HL-60 (cell line): Measurements from ENCODE around the gene ELAVL1.

Source experiments
- DNase-seq, 2 experiments: peaks; one replicate each; pipeline ENCODE4 v3.0.0-alpha.2; 2010 to 2020; ENCODE audit warnings: low read depth in 1 of 2, low spot score in 1 of 2
- H3K27ac ChIP-seq: fragments of 250-450 bp; sonication (Bioruptor Pico); replicated peaks from 2 replicates; pipeline ENCODE4 v1.5.1; 2020; ENCODE audit warnings: mild to moderate bottlenecking, moderate library complexity
- H3K27me3 ChIP-seq: fragments of 250-450 bp; sonication (Bioruptor Pico); 2 replicates; pipeline ENCODE4 v1.5.1; 2021; ENCODE audit warnings: mild to moderate bottlenecking, moderate library complexity; ENCODE audit not compliant: insufficient read depth, poor library complexity, severe bottlenecking
- H3K4me3 ChIP-seq: replicated peaks from 2 replicates; pipeline ENCODE4 v1.5.1; 2011; ENCODE audit warnings: mild to moderate bottlenecking, control low read depth, low read length; ENCODE audit not compliant: insufficient read depth
- CTCF ChIP-seq: IDR thresholded peaks from one replicate; pipeline ENCODE4 v1.5.1; 2011; ENCODE audit warnings: low read length, control low read depth, inconsistent platforms; ENCODE audit not compliant: insufficient read depth
- GABPA ChIP-seq: IDR thresholded peaks from 2 replicates; pipeline ENCODE4 v1.6.1; 2012; ENCODE audit warnings: low read depth
- POLR2AphosphoS5 ChIP-seq: IDR thresholded peaks from 2 replicates; pipeline ENCODE4 v1.6.1; 2012; ENCODE audit warnings: low read depth
- REST ChIP-seq: IDR thresholded peaks from 2 replicates; pipeline ENCODE4 v1.6.1; 2012; ENCODE audit warnings: low read depth; ENCODE audit not compliant: insufficient replicate concordance
- SPI1 ChIP-seq: IDR thresholded peaks from 2 replicates; pipeline ENCODE4 v1.6.1; 2012; ENCODE audit warnings: low read depth, mild to moderate bottlenecking, borderline replicate concordance

ELAVL1 gene

GRCh38 chr19:7976461-7976860, 29.0 kb downstream of the ELAVL1 start:
- H3K4me3 ChIP-seq, result no peak overlapping the region
- no peak for DNase-seq
- no peak overlapping the region for H3K27ac ChIP-seq
- TF ChIP-seq SPI1, result no peak
- no peak for TF ChIP-seq POLR2AphosphoS5
- no peak for TF ChIP-seq CTCF
- TF ChIP-seq REST, result no peak
- no peak for TF ChIP-seq GABPA
- no peaks in the 10 kb centered on the region for H3K27me3 ChIP-seq

- Histone ChIP-seq H3K27me3 (no peaks in the 10 kb centered on the region), H3K4me3 (no peak overlapping the region), H3K27ac (no peak overlapping the region)
- DNase-seq, result no peak
- TF ChIP-seq GABPA, result no peak
- no peak for TF ChIP-seq SPI1
- no peak for TF ChIP-seq REST
- no peak for TF ChIP-seq CTCF
- TF ChIP-seq POLR2AphosphoS5, result no peak
These were observed 30.4 kb downstream of the ELAVL1 start for GRCh38 chr19:7975037-7975436.

GRCh38 chr19:7973883-7974282, 31.6 kb downstream of the ELAVL1 start:
- no peak for TF ChIP-seq CTCF
- TF ChIP-seq REST, result no peak
- TF ChIP-seq SPI1, result no peak
- TF ChIP-seq GABPA, result no peak
- no peak for TF ChIP-seq POLR2AphosphoS5
- H3K27me3 ChIP-seq, result no peaks in the 10 kb centered on the region
- no peak overlapping the region for H3K4me3 ChIP-seq
- no peak overlapping the region for H3K27ac ChIP-seq
- DNase-seq, result no peak
